HEK293T (cell line): ENCODE results near the gene SPOCD1.

Experiments used
- CTCF ChIA-PET: fragments of 350-600 bp; formaldehyde crosslinking; extraction: SDS; loops from one replicate; lab custom pipeline; 2021; ENCODE audit warnings: antibody characterized with exemption, inconsistent platforms; lab: Yijun Ruan, JAX
- POLR2A ChIA-PET: fragments of 350-600 bp; formaldehyde crosslinking; extraction: SDS; loops from one replicate; lab custom pipeline; 2020; ENCODE audit warnings: antibody characterized with exemption, inconsistent platforms; lab: Yijun Ruan, JAX
- DNase-seq: peaks from one replicate; pipeline ENCODE4 v3.0.0; 2012; ENCODE audit warnings: mixed read lengths; ENCODE audit errors: extremely low spot score
- ARNT ChIP-seq: fragments of 450-650 bp; IDR thresholded peaks from 2 replicates; pipeline ENCODE4 v1.6.1; 2017; ENCODE audit warnings: mild to moderate bottlenecking
- BHLHE40 ChIP-seq: fragments of 450-650 bp; IDR thresholded peaks from 2 replicates; pipeline ENCODE4 v1.6.1; 2016; ENCODE audit warnings: mild to moderate bottlenecking, moderate library complexity, borderline replicate concordance
- CTBP1 ChIP-seq: fragments of 450-650 bp; IDR thresholded peaks from 2 replicates; pipeline ENCODE4 v1.6.1; 2016; ENCODE audit warnings: borderline replicate concordance
- ELF4 ChIP-seq: fragments of 450-650 bp; IDR thresholded peaks from 2 replicates; pipeline ENCODE4 v1.6.1; 2017; ENCODE audit warnings: antibody characterized with exemption
- FOXA1 ChIP-seq: fragments of 450-650 bp; IDR thresholded peaks from 2 replicates; pipeline ENCODE4 v1.6.1; 2016; ENCODE audit warnings: mild to moderate bottlenecking
- FOXK2 ChIP-seq: fragments of 450-650 bp; IDR thresholded peaks from 2 replicates; pipeline ENCODE4 v1.6.1; 2016; ENCODE audit warnings: mild to moderate bottlenecking
- FOXM1 ChIP-seq: fragments of 450-650 bp; IDR thresholded peaks from 2 replicates; pipeline ENCODE4 v1.6.1; 2017; ENCODE audit warnings: mild to moderate bottlenecking, borderline replicate concordance
- HDGF ChIP-seq: fragments of 450-650 bp; IDR thresholded peaks from 2 replicates; pipeline ENCODE4 v1.6.1; 2017; ENCODE audit warnings: antibody characterized with exemption, borderline replicate concordance
- L3MBTL2 ChIP-seq: fragments of 450-650 bp; conservative IDR thresholded peaks from 2 replicates; pipeline ENCODE4 v1.6.1; 2016; ENCODE audit warnings: mild to moderate bottlenecking
- LEF1 ChIP-seq: fragments of 450-650 bp; IDR thresholded peaks from 2 replicates; pipeline ENCODE4 v1.6.1; 2017; ENCODE audit warnings: mild to moderate bottlenecking, borderline replicate concordance
- NFRKB ChIP-seq: fragments of 450-650 bp; IDR thresholded peaks from 2 replicates; pipeline ENCODE4 v1.6.1; 2016; ENCODE audit warnings: mild to moderate bottlenecking, moderate library complexity
- SP1 ChIP-seq: fragments of 450-650 bp; IDR thresholded peaks from 2 replicates; pipeline ENCODE4 v1.6.1; 2017
- SUZ12 ChIP-seq: fragments of 450-650 bp; IDR thresholded peaks from 2 replicates; pipeline ENCODE4 v1.6.1; 2016; ENCODE audit warnings: mild to moderate bottlenecking
- TARDBP ChIP-seq: fragments of 450-650 bp; IDR thresholded peaks from 2 replicates; pipeline ENCODE4 v1.6.1; 2016
- ZNF384 ChIP-seq: fragments of 450-650 bp; IDR thresholded peaks from 2 replicates; pipeline ENCODE4 v1.6.1; 2016
- TF ChIP-seq, protein P1 (sequence below): fragments of 450-650 bp; IDR thresholded peaks from 2 replicates; pipeline ENCODE4 v1.6.1; 2016

Gene SPOCD1

GRCh38 chr1:31846484-31846883 is 30.7 kb upstream of the SPOCD1 start:
- CTCF ChIA-PET: interaction anchor here (0.5 to 1.1 kb wide), 2 partner anchors 176 to 369 kb away, joined by 4 to 8 read pairs; no protein-coding TSS in a partner anchor

GRCh38 chr1:31843506-31843905 is 27.7 kb upstream of the SPOCD1 start:
- no peak for TF ChIP-seq ZNF384
- no peak for TF ChIP-seq L3MBTL2
- TF ChIP-seq FOXK2: no peak
- TF ChIP-seq BHLHE40: no peak
- TF ChIP-seq FOXM1: no peak
- no peak for TF ChIP-seq CTBP1
- no peak for TF ChIP-seq TARDBP
- no peak for TF ChIP-seq ARNT
- TF ChIP-seq NFRKB: no peak
- TF ChIP-seq ELF4: no peak
- TF ChIP-seq SUZ12: no peak
- TF ChIP-seq LEF1: no peak
- TF ChIP-seq FOXA1: no peak
- no peak for TF ChIP-seq HDGF
- no peak for TF ChIP-seq SP1
- TF ChIP-seq, protein P1, sequence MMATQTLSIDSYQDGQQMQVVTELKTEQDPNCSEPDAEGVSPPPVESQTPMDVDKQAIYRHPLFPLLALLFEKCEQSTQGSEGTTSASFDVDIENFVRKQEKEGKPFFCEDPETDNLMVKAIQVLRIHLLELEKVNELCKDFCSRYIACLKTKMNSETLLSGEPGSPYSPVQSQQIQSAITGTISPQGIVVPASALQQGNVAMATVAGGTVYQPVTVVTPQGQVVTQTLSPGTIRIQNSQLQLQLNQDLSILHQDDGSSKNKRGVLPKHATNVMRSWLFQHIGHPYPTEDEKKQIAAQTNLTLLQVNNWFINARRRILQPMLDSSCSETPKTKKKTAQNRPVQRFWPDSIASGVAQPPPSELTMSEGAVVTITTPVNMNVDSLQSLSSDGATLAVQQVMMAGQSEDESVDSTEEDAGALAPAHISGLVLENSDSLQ: no peak
- no peak for DNase-seq
- CTCF ChIA-PET: interaction anchor here (0.6 kb wide), 1 partner anchor 23 kb away, joined by 4 read pairs; no protein-coding TSS in a partner anchor
- POLR2A ChIA-PET: interaction anchor here (0.7 to 1.2 kb wide), 3 partner anchors 11 to 112 kb away, joined by 3 read pairs; no protein-coding TSS in a partner anchor

More at GRCh38 chr1:31846484-31846883, 30.7 kb upstream of the SPOCD1 start:
- TF ChIP-seq ARNT (no peak), LEF1 (no peak), NFRKB (no peak), SUZ12 (no peak), FOXA1 (no peak), SP1 (no peak), ELF4 (no peak), FOXM1 (no peak), ZNF384 (no peak), FOXK2 (no peak)
- POLR2A ChIA-PET: no interaction called here
- no peak for DNase-seq

GRCh38 chr1:31839662-31840343 is 24.0 kb upstream of the SPOCD1 start:
- no peak for TF ChIP-seq FOXK2
- no peak for TF ChIP-seq ZNF384
- no peak for TF ChIP-seq SP1
- no peak for TF ChIP-seq L3MBTL2
- TF ChIP-seq TARDBP: no peak

GRCh38 chr1:31837451-31838158 is 21.8 kb upstream of the SPOCD1 start:
- no peak for DNase-seq
- ChIA-PET POLR2A (no interaction called here), CTCF (interaction anchor here (0.9 to 1.5 kb wide), 2 partner anchors 126 to 185 kb away, joined by 3 to 7 read pairs; no protein-coding TSS in a partner anchor)
- no peak for TF ChIP-seq BHLHE40
- no peak for TF ChIP-seq FOXA1
- TF ChIP-seq HDGF: no peak

More at GRCh38 chr1:31839662-31840343, 24.0 kb upstream of the SPOCD1 start:
- ChIA-PET POLR2A (no interaction called here), CTCF (no interaction called here)
- no peak for DNase-seq

DNA sequence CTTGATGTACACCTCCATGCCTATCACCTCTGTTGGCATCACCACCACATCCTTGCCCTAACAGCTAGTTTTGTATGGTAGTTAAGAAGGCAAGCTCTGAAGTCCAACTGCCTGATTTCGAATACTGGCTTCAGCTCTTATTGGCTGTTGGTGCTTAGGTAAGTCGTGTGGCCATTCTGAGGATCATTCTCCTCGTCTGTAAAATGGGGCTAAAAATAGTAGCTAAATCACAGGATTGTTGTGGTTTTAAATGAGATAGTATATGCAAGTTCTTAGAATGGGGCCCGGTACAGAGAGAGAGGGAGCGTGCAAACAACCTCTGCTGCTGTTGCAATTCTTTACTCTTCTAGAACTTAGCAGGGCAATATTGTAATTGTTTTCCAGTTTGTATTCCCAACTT is 20.8 kb upstream of the SPOCD1 start:
- POLR2A ChIA-PET: no interaction called here
- CTCF ChIA-PET: interaction anchor here (0.6 to 0.9 kb wide), 2 partner anchors 15 to 184 kb away, joined by 3 read pairs; no protein-coding TSS in a partner anchor
- TF ChIP-seq ELF4 (no peak), NFRKB (no peak)
- DNase-seq: no peak

GRCh38 chr1:31835415-31835814 is 19.6 kb upstream of the SPOCD1 start:
- TF ChIP-seq ARNT (no peak), SP1 (no peak), FOXK2 (no peak), SUZ12 (no peak), BHLHE40 (no peak), LEF1 (no peak), NFRKB (no peak), CTBP1 (no peak)
- CTCF ChIA-PET: interaction anchor here (0.5 kb wide), 1 partner anchor 23 kb away, joined by 4 read pairs; no protein-coding TSS in a partner anchor
- POLR2A ChIA-PET: no interaction called here
- DNase-seq: no peak

- CTCF ChIA-PET: no interaction called here
- POLR2A ChIA-PET: no interaction called here
- TF ChIP-seq ZNF384 (no peak), BHLHE40 (no peak)
- no peak for DNase-seq
These were observed 18.7 kb upstream of the SPOCD1 start for GRCh38 chr1:31834501-31834900.
